ENCODE measurements around the gene NAA80. TPM values are rescaled to one million over a fixed set of nuclear protein-coding genes. Genes with fewer than 3 reads are reported as not detected.

NAA80 gene
- total and polyA plus RNA-seq, 4 donors = 4.8 to 16.6 (median 12.1) TPM

- peaks cover 2 to 47% (median 17%) of the 10 kb centered on the region in 5 donors for H3K4me1 ChIP-seq (ENCODE audit: control insufficient read depth in 5 of 5, insufficient read depth in 5 of 5, low read length in 5 of 5)
- whole genome bisulfite sequencing, 2 donors = 42 to 56% methylated on average over 4 of the region's 4 CpGs
- peak overlapping the region; percentile 64 to 94 for H3K27ac ChIP-seq (ENCODE audit: low read depth in 1 of 2, low read length in 1 of 2)
- no peaks in the 10 kb centered on the region for H3K9me3 ChIP-seq (ENCODE audit: control insufficient read depth in 4 of 4, insufficient read depth in 3 of 4, low read length in 3 of 4)
- TF ChIP-seq CTCF (IDR thresholded peaks at IDR 0.05; ENCODE audit: control extremely low read depth, extremely low read depth) = peak; percentile 69
- H3K36me3 ChIP-seq (ENCODE audit: control insufficient read depth in 4 of 4, insufficient read depth in 4 of 4, low read length in 4 of 4) = peaks cover under 1 to 15% (median 6%) of the 10 kb centered on the region in 4 donors
- ATAC-seq (ENCODE audit: insufficient read depth, low FRiP score) = no peak
- H3K27me3 ChIP-seq (ENCODE audit: control insufficient read depth in 3 of 3, insufficient read depth in 3 of 3, low read length in 2 of 3) = no peaks in the 10 kb centered on the region
- H3K4me3 ChIP-seq = no peak overlapping the region
- H3K9ac ChIP-seq (ENCODE audit: insufficient read depth in 1 of 2, low read length in 2 of 2) = no peak overlapping the region
- peak; percentile 63 to 73 (median 72) for DNase-seq
Observed at GRCh38 chr3:50324351-50325112, 25.3 kb upstream of the NAA80 start.

GRCh38 chr3:50323614-50324199 lies 24.5 kb upstream of the NAA80 start:
- 20 to 45% methylated on average over 5 of the region's 5 CpGs for WGBS, 2 donors
- no peak overlapping the region for H3K9ac ChIP-seq (ENCODE audit: insufficient read depth in 1 of 2, low read length in 2 of 2)
- no peaks in the 10 kb centered on the region for H3K27me3 ChIP-seq (ENCODE audit: control insufficient read depth in 3 of 3, insufficient read depth in 3 of 3, low read length in 2 of 3)
- TF ChIP-seq CTCF (IDR thresholded peaks at IDR 0.05; ENCODE audit: control extremely low read depth, extremely low read depth) = no peak
- no peak overlapping the region for H3K4me3 ChIP-seq
- H3K36me3 ChIP-seq (ENCODE audit: control insufficient read depth in 4 of 4, insufficient read depth in 4 of 4, low read length in 4 of 4) = peaks cover 0 to 19% (median 7%) of the 10 kb centered on the region in 4 donors
- H3K4me1 ChIP-seq (ENCODE audit: control insufficient read depth in 5 of 5, insufficient read depth in 5 of 5, low read length in 5 of 5) = peaks cover 2 to 55% (median 20%) of the 10 kb centered on the region in 5 donors
- DNase-seq (peak in 2 of 3 donors; percentile 36 to 66), ATAC-seq (ENCODE audit: insufficient read depth, low FRiP score) (no peak)
- H3K9me3 ChIP-seq (ENCODE audit: control insufficient read depth in 4 of 4, insufficient read depth in 3 of 4, low read length in 3 of 4) = no peaks in the 10 kb centered on the region
- H3K27ac ChIP-seq (ENCODE audit: low read depth in 1 of 2, low read length in 1 of 2) = peak overlapping the region; percentile 78 to 94

GRCh38 chr3:50323092-50323600 lies 23.9 kb upstream of the NAA80 start:
- ATAC-seq (ENCODE audit: insufficient read depth, low FRiP score) (no peak), DNase-seq (peak; percentile 49 to 81 (median 63))
- TF ChIP-seq CTCF (IDR thresholded peaks at IDR 0.05; ENCODE audit: control extremely low read depth, extremely low read depth) = no peak
- Histone ChIP-seq H3K4me3 (no peak overlapping the region), H3K27ac (ENCODE audit: low read depth in 1 of 2, low read length in 1 of 2) (peak overlapping the region; percentile 78 to 94), H3K9me3 (ENCODE audit: control insufficient read depth in 4 of 4, insufficient read depth in 3 of 4, low read length in 3 of 4) (no peaks in the 10 kb centered on the region), H3K36me3 (ENCODE audit: control insufficient read depth in 4 of 4, insufficient read depth in 4 of 4, low read length in 4 of 4) (peaks cover 0 to 24% (median 11%) of the 10 kb centered on the region in 4 donors), H3K4me1 (ENCODE audit: control insufficient read depth in 5 of 5, insufficient read depth in 5 of 5, low read length in 5 of 5) (peaks cover 0 to 55% (median 21%) of the 10 kb centered on the region in 5 donors), H3K9ac (ENCODE audit: insufficient read depth in 1 of 2, low read length in 2 of 2) (no peak overlapping the region), H3K27me3 (ENCODE audit: control insufficient read depth in 3 of 3, insufficient read depth in 3 of 3, low read length in 2 of 3) (no peaks in the 10 kb centered on the region)
- 26 to 28% methylated on average over 4 of the region's 4 CpGs for WGBS, 2 donors
